Smooth muscle cell (in vitro differentiated cells): ENCODE measurements around the gene POLL. TPM values are rescaled to one million over a fixed set of nuclear protein-coding genes. Genes with fewer than 3 reads are reported as not detected.

Experiments
- DNase-seq: peaks from one replicate; lab custom pipeline; 2025; ENCODE audit not compliant: unreplicated experiment; lab: John Stamatoyannopoulos, UW
- H2AFZ ChIP-seq: fragments of 200-600 bp; sonication (generic); 2 replicates; pipeline ENCODE4 v1.6.0; 2016; ENCODE audit warnings: antibody characterized with exemption, low read depth, mild to moderate bottlenecking
- H3F3A ChIP-seq: fragments of 200-600 bp; sonication (generic); 2 replicates; pipeline ENCODE4 v1.6.0; 2017; ENCODE audit warnings: antibody characterized with exemption, low read depth
- H3K27ac ChIP-seq: fragments of 200-600 bp; sonication (generic); 2 replicates; pipeline ENCODE4 v1.5.1; 2016; ENCODE audit warnings: low read depth, mild to moderate bottlenecking
- H3K27me3 ChIP-seq: fragments of 200-600 bp; sonication (generic); 2 replicates; pipeline ENCODE4 v1.6.1; 2016; ENCODE audit warnings: low read depth, mild to moderate bottlenecking
- H3K36me3 ChIP-seq: fragments of 200-600 bp; sonication (generic); 2 replicates; pipeline ENCODE4 v1.5.1; 2016; ENCODE audit warnings: low read depth
- H3K4me1 ChIP-seq: fragments of 200-600 bp; sonication (generic); 2 replicates; pipeline ENCODE4 v1.5.1; 2016; ENCODE audit warnings: low read depth
- H3K4me2 ChIP-seq: fragments of 200-600 bp; sonication (generic); 2 replicates; pipeline ENCODE4 v1.6.0; 2016; ENCODE audit warnings: mild to moderate bottlenecking
- H3K4me3 ChIP-seq: fragments of 200-600 bp; sonication (generic); 2 replicates; pipeline ENCODE4 v1.5.1; 2016; ENCODE audit warnings: mild to moderate bottlenecking
- H3K79me2 ChIP-seq: fragments of 200-600 bp; sonication (generic); 2 replicates; pipeline ENCODE4 v1.6.0; 2016; ENCODE audit warnings: low read depth, mild to moderate bottlenecking
- H3K9ac ChIP-seq: fragments of 200-600 bp; sonication (generic); 2 replicates; pipeline ENCODE4 v1.6.0; 2016; ENCODE audit warnings: low read depth
- H3K9me3 ChIP-seq: fragments of 200-600 bp; sonication (generic); replicated peaks from 2 replicates; pipeline ENCODE4 v1.5.1; 2016; ENCODE audit warnings: low read depth
- H4K20me1 ChIP-seq: fragments of 200-600 bp; sonication (generic); 2 replicates; pipeline ENCODE4 v1.6.0; 2016; ENCODE audit warnings: low read depth
- WGBS: methylation state at CpG from one replicate; pipeline ENCODE4 v1.1.7; 2016; ENCODE audit warnings: low lambda C conversion rate; 5-methylcytosine and 5-hydroxymethylcytosine counted together
- polyA plus RNA-seq: library from polyadenylated mRNA; unstranded; fragments of >200 nt; fragmentation: Nextera tagmentation; extraction: Ambion mirVana; gene quantifications from 2 replicates; pipeline ENCODE4 v1.2.1, GENCODE V29; 2016
- total RNA-seq: library from RNA; depleted of rRNA; stranded (reverse); fragments of >200 nt; gene quantifications from 2 replicates; pipeline ENCODE4 v1.2.3, GENCODE V29; 2014
- TF ChIP-seq, protein P1 (sequence below): fragments of 200-600 bp; sonication (generic); IDR thresholded peaks from 2 replicates; pipeline ENCODE4 v1.5.1; 2017; ENCODE audit warnings: borderline replicate concordance, mild to moderate bottlenecking, antibody characterized with exemption; ENCODE audit not compliant: insufficient read depth, poor library complexity, severe bottlenecking

POLL gene
- total and polyA plus RNA-seq, 2 experiments from 2014 or later, result 14.6 to 15.1 TPM

DNA sequence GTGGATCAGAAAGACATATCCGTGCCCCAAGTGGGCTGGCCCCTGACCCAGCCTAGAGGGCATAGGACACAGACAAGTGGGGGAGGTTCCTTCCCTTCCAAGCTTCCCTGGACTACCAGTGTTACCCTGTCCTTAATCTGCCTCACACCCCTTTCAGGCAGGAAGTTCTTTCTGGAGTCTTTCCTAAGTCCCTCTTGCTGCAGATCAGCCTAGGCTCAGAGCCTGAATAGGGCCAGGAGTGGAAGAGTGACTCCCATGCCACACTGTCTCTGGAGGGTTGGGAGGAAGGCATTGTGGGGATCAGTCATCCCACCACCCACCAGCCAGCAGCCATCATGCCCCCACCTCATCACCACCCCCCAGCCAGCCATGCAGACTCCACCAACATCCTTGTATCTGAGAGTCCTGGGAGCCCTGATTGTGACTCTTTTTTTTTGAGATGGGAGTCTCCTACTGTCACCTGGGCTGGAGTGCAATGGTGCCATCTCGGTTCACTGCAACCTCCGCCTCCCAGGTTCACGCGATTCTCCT lies 22.6 kb downstream of the POLL start:
- H3K9me3 ChIP-seq, result no peaks in the 10 kb centered on the region
- H2AFZ ChIP-seq, result no peak overlapping the region
- H3K27me3 ChIP-seq, result peaks cover 52% of the 10 kb centered on the region
- 92% methylated on average over 5 of the region's 5 CpGs for WGBS
- no peaks in the 10 kb centered on the region for H3K36me3 ChIP-seq
- H3K79me2 ChIP-seq, result no peaks in the 10 kb centered on the region
- no peaks in the 10 kb centered on the region for H3F3A ChIP-seq
- H3K4me3 ChIP-seq, result no peak overlapping the region
- H3K9ac ChIP-seq, result no peak overlapping the region
- no peak for DNase-seq
- H3K27ac ChIP-seq, result no peak overlapping the region
- no peaks in the 10 kb centered on the region for H4K20me1 ChIP-seq
- H3K4me1 ChIP-seq, result peaks cover 9% of the 10 kb centered on the region
- no peak overlapping the region for H3K4me2 ChIP-seq
- TF ChIP-seq, protein P1, sequence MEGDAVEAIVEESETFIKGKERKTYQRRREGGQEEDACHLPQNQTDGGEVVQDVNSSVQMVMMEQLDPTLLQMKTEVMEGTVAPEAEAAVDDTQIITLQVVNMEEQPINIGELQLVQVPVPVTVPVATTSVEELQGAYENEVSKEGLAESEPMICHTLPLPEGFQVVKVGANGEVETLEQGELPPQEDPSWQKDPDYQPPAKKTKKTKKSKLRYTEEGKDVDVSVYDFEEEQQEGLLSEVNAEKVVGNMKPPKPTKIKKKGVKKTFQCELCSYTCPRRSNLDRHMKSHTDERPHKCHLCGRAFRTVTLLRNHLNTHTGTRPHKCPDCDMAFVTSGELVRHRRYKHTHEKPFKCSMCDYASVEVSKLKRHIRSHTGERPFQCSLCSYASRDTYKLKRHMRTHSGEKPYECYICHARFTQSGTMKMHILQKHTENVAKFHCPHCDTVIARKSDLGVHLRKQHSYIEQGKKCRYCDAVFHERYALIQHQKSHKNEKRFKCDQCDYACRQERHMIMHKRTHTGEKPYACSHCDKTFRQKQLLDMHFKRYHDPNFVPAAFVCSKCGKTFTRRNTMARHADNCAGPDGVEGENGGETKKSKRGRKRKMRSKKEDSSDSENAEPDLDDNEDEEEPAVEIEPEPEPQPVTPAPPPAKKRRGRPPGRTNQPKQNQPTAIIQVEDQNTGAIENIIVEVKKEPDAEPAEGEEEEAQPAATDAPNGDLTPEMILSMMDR, result no peak

DNA sequence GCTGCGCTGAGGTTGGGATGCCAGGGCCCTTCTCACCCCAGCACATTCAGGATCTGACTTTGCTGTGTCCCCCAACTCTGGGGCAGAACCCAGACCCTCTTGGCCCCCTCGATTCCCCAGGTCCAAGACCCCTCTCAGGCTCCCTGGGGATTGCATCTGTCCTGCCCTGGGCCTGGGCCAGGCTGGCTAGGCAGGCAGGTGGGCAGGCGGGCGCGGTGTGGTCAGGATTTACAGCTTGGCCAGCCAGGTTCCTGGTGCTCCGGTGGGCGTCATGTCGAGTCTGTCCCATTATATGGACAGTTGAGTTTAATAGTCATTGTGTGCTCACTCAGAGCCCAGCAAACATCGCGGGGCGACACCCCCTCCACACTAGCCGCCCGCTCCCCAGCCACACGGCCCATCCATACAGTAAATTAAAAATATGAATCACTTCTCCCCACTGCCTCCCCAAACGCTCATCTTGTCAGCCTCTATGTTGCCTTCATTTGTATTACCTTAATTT lies 23.5 kb downstream of the POLL start:
- no peak for DNase-seq
- Histone ChIP-seq H3K27me3 (peaks cover 47% of the 10 kb centered on the region), H3K9me3 (no peaks in the 10 kb centered on the region), H2AFZ (no peak overlapping the region), H3K4me3 (no peak overlapping the region), H3K79me2 (no peaks in the 10 kb centered on the region), H3K27ac (no peak overlapping the region), H3K9ac (no peak overlapping the region), H3K4me1 (peaks cover 2% of the 10 kb centered on the region), H3K4me2 (no peak overlapping the region), H3K36me3 (no peaks in the 10 kb centered on the region), H3F3A (no peaks in the 10 kb centered on the region), H4K20me1 (no peaks in the 10 kb centered on the region)
- 92% methylated on average over 14 of the region's 15 CpGs for WGBS
- TF ChIP-seq, protein P1, result no peak

DNA sequence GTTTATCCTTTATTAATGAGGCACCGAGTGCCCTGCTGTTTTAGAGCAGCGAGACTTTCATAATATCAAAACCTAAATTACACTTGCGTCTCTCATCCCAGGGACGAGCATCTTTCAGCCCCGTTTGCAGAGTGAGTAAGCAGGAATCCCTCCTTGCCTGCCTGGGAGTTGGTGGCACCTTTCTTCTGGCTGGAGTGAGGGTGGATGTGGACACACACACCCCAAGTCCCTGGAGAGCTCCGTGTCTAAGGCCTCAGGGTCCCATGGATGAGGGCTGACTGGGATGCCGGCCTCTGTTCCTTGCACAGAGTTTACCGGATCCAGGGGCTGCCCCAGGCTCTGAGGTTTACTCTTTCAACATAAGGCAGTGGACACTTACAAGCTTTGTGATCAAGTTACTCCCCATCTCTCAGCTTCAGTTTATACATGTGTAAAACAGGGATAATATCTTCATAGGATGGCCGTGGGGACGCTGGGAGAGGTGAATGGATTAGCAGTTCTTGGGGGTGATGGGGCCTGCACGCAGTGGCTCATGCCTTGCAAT lies 24.5 kb downstream of the POLL start:
- no peaks in the 10 kb centered on the region for H3K9me3 ChIP-seq
- no peak overlapping the region for H3K27ac ChIP-seq
- no peak for DNase-seq
- no peaks in the 10 kb centered on the region for H3K79me2 ChIP-seq
- no peak overlapping the region for H3K4me2 ChIP-seq
- no peaks in the 10 kb centered on the region for H3K36me3 ChIP-seq
- no peaks in the 10 kb centered on the region for H3F3A ChIP-seq
- no peak overlapping the region for H2AFZ ChIP-seq
- no peaks in the 10 kb centered on the region for H3K4me1 ChIP-seq
- H3K4me3 ChIP-seq, result no peak overlapping the region
- no peaks in the 10 kb centered on the region for H4K20me1 ChIP-seq
- 86% methylated on average over 11 of the region's 11 CpGs for WGBS
- TF ChIP-seq, protein P1, result no peak
- peaks cover 40% of the 10 kb centered on the region for H3K27me3 ChIP-seq
- H3K9ac ChIP-seq, result no peak overlapping the region

DNA sequence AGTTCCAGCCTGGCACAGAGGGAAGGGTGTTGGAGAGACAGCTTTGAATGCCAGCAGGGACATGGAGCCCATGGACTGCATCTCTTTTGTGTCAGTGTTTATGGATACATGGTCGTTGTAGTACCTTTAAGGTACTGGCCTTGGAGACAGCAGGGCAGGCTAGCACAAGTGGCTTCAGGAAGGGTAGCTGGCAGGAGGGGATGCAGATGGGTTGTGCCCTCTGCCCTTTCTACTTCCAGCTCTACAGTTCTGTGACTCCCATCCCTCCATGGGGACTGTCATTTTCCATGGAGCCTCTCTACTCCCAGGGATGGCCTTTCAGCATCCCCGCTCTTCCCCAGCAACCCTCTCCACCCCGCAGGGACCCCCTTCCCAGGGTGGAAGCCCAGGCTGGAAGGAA lies 25.1 kb downstream of the POLL start:
- Histone ChIP-seq H2AFZ (no peak overlapping the region), H4K20me1 (no peaks in the 10 kb centered on the region), H3F3A (no peaks in the 10 kb centered on the region), H3K79me2 (no peaks in the 10 kb centered on the region), H3K27me3 (peaks cover 34% of the 10 kb centered on the region), H3K4me2 (no peak overlapping the region), H3K9me3 (no peaks in the 10 kb centered on the region), H3K4me1 (no peaks in the 10 kb centered on the region), H3K36me3 (no peaks in the 10 kb centered on the region), H3K27ac (no peak overlapping the region), H3K4me3 (no peak overlapping the region), H3K9ac (no peak overlapping the region)
- no peak for DNase-seq
- WGBS, result 87% methylated on average over 3 of the region's 3 CpGs
- TF ChIP-seq, protein P1, result no peak
